WERI-Rb-1 (cell line): Measurements from ENCODE around the gene TNK2.

Experiments
- DNase-seq: peaks from one replicate; pipeline ENCODE4 v3.0.0-alpha.2; 2020
- H3K27ac ChIP-seq: fragments of 250-450 bp; sonication (Bioruptor Pico); 2 replicates; pipeline ENCODE4 v1.5.1; 2020; ENCODE audit warnings: mild to moderate bottlenecking, moderate library complexity
- H3K27me3 ChIP-seq: fragments of 250-450 bp; sonication (Bioruptor Pico); 2 replicates; pipeline ENCODE4 v1.5.1; 2021; ENCODE audit warnings: mild to moderate bottlenecking, low read depth, moderate library complexity; ENCODE audit not compliant: insufficient read depth, severe bottlenecking
- H3K36me3 ChIP-seq: fragments of 250-450 bp; sonication (Bioruptor Pico); 2 replicates; pipeline ENCODE4 v1.5.1; 2020; ENCODE audit warnings: mild to moderate bottlenecking, moderate library complexity
- H3K4me3 ChIP-seq: 2 replicates; pipeline ENCODE4 v1.5.1; 2011; ENCODE audit warnings: low read depth, mild to moderate bottlenecking, control low read depth, low read length
- H3K9me3 ChIP-seq: fragments of 250-450 bp; sonication (Bioruptor Pico); 2 replicates; pipeline ENCODE4 v1.5.1; 2021; ENCODE audit warnings: mild to moderate bottlenecking, moderate library complexity; ENCODE audit not compliant: severe bottlenecking
- TF ChIP-seq, protein P1 (sequence below): IDR thresholded peaks from 2 replicates; pipeline ENCODE4 v1.5.1; 2011; ENCODE audit warnings: low read depth, mild to moderate bottlenecking, control low read depth, inconsistent platforms, low read length

TNK2 gene

DNA sequence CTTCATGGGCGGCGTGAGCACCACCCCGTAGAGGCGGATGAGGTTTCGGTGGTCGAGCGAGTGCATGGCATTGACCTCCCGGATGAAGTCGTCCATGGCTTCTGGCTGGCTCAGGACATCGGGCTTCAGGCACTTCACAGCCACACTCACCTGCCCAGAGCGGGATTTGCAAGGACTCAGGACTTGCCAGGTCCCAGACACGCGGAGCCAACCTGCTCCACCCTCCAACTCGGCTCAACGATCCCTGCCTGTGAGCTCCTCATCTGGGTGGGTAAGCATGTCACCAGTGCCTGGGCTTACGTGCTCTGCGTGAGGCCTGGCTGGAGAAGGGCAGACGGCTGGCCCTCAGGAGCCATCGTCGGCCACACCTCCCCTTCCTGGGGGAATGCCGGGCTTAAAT, 25.2 kb downstream of the TNK2 start:
- H3K27me3 ChIP-seq = no peaks in the 10 kb centered on the region
- no peak for DNase-seq
- no peaks in the 10 kb centered on the region for H3K36me3 ChIP-seq
- no peaks in the 10 kb centered on the region for H3K9me3 ChIP-seq
- TF ChIP-seq, protein P1, sequence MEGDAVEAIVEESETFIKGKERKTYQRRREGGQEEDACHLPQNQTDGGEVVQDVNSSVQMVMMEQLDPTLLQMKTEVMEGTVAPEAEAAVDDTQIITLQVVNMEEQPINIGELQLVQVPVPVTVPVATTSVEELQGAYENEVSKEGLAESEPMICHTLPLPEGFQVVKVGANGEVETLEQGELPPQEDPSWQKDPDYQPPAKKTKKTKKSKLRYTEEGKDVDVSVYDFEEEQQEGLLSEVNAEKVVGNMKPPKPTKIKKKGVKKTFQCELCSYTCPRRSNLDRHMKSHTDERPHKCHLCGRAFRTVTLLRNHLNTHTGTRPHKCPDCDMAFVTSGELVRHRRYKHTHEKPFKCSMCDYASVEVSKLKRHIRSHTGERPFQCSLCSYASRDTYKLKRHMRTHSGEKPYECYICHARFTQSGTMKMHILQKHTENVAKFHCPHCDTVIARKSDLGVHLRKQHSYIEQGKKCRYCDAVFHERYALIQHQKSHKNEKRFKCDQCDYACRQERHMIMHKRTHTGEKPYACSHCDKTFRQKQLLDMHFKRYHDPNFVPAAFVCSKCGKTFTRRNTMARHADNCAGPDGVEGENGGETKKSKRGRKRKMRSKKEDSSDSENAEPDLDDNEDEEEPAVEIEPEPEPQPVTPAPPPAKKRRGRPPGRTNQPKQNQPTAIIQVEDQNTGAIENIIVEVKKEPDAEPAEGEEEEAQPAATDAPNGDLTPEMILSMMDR = no peak
- H3K27ac ChIP-seq = no peak overlapping the region
- H3K4me3 ChIP-seq = no peak overlapping the region

- no peak for DNase-seq
- no peak overlapping the region for H3K27ac ChIP-seq
- TF ChIP-seq, protein P1 = no peak
- no peaks in the 10 kb centered on the region for H3K27me3 ChIP-seq
- H3K4me3 ChIP-seq = no peak overlapping the region
- no peaks in the 10 kb centered on the region for H3K36me3 ChIP-seq
- H3K9me3 ChIP-seq = no peaks in the 10 kb centered on the region
Observed at GRCh38 chr3:195882002-195882441, 26.3 kb downstream of the TNK2 start.

DNA sequence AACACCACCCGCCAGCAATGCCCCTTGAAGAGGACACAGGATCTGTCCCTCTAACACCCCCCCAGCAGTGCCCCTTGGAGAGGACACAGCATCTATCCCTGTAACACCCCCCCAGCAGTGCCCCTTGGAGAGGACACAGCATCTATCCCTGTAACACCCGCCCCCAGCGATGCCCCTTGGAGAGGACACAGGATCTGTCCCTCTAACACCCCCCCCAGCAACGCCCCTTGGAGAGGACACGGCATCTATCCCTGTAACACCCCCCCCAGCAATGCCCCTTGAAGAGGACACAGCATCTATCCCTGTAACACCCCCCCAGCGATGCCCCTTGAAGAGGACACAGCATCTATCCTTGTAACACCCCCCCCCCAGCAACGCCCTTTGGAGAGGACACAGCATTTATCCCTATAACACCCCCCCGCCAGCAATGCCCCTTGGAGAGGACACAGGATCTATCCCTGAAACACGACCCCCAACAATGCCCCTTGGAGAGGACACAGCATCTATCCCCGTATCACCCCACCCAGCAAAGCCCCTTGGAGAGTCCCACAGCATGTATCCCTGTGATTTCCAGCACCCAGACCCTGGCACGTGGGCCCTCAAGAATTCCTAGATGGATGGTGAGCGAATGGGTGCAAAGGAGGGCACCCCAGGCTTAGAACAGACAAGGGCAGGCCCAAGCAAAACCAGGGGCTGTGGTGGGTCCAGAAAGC, 26.9 kb downstream of the TNK2 start:
- no peaks in the 10 kb centered on the region for H3K36me3 ChIP-seq
- H3K9me3 ChIP-seq = no peaks in the 10 kb centered on the region
- TF ChIP-seq, protein P1 = no peak
- no peak overlapping the region for H3K4me3 ChIP-seq
- no peak overlapping the region for H3K27ac ChIP-seq
- no peak for DNase-seq
- no peaks in the 10 kb centered on the region for H3K27me3 ChIP-seq

GRCh38 chr3:195880037-195880431, 28.3 kb downstream of the TNK2 start:
- Histone ChIP-seq H3K36me3 (no peaks in the 10 kb centered on the region), H3K27me3 (no peaks in the 10 kb centered on the region), H3K4me3 (no peak overlapping the region), H3K9me3 (no peaks in the 10 kb centered on the region), H3K27ac (no peak overlapping the region)
- DNase-seq = no peak
- TF ChIP-seq, protein P1 = no peak

DNA sequence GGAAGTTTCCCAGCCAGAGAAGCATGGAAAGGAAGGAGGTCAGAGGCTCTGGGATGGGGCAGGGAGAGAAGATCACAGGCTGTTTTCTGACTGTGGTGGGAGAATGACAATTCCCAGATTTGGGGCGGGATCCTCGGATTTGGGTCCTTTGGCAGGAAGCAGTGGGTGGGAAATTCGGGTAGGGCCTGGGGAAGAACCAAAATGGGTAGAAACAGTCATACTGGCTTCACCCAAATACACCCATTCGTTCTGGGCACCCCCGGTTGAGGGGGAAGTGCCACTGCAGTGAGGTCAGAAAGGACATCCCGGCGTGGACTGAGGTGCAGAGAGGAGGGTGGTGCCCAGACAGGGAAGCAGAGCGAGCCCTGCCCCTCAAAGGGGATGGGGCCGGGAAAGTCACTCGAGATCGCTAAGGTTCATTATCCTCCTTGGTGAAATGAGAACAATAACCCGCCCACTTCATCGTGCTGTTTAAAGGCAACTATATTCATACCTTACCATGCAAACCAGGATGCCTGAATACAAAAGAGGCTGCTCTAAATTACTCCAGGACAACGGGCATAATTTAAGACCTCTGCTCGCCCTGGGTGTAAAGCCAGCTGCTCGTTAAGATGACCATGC, 28.8 kb downstream of the TNK2 start:
- no peak overlapping the region for H3K27ac ChIP-seq
- no peak for DNase-seq
- no peaks in the 10 kb centered on the region for H3K36me3 ChIP-seq
- no peaks in the 10 kb centered on the region for H3K27me3 ChIP-seq
- H3K9me3 ChIP-seq = no peaks in the 10 kb centered on the region
- TF ChIP-seq, protein P1 = no peak
- no peak overlapping the region for H3K4me3 ChIP-seq
